HepG2 (cell line): Measurements from ENCODE around the gene USP2. TPM values are rescaled to one million over a fixed set of nuclear protein-coding genes. Genes with fewer than 3 reads are reported as not detected.

ENCODE experiments used
- ATAC-seq: fragments of 200-7000 bp; cut with Tn5 transposase; 3 replicates; pipeline ENCODE4 v1.9.1; 2020; ENCODE audit warnings: mild to moderate bottlenecking, moderate library complexity
- BruUV-seq: library from RNA; stranded (reverse); fragments of 400-500 nt; replicated peaks from 2 replicates; lab custom pipeline; 2021; lab: Mats Ljungman, UMichigan
- CTCF ChIA-PET: fragments of 300-600 bp; formaldehyde crosslinking; extraction: SDS; loops from one replicate; lab custom pipeline; 2021; ENCODE audit warnings: low total read pairs, inconsistent platforms, low intra/inter-chr PET ratio; lab: Yijun Ruan, JAX
- POLR2A ChIA-PET: fragments of 350-600 bp; sonication (Branson Sonifier 250); formaldehyde crosslinking; loops from one replicate; lab custom pipeline; 2020; ENCODE audit warnings: antibody characterized with exemption, inconsistent platforms; lab: Yijun Ruan, JAX
- DNase-seq: peaks from one replicate; pipeline ENCODE4 v3.0.0-alpha.2; 2015; ENCODE audit warnings: low spot score
- FAIRE-seq: peaks from 3 replicates; lab custom pipeline; 2011; peaks lifted over from hg19 to GRCh38; lab: Jason Lieb, UNC
- H2AFZ ChIP-seq: one replicate; pipeline ENCODE4 v1.6.1; 2011; ENCODE audit warnings: low read length, inconsistent platforms
- H3K27ac ChIP-seq: fragments of 300-600 bp; 3 replicates; pipeline ENCODE4 v1.8.0; 2011; ENCODE audit warnings: mixed run types, mild to moderate bottlenecking, mixed read lengths, low read length, inconsistent platforms; ENCODE audit not compliant: insufficient read depth; ENCODE audit errors: extremely low read length
- H3K27me3 ChIP-seq, 2 experiments: fragments of 200-600 bp in 1 of 2; 2 replicates in 1 of 2; 3 replicates in 1 of 2; pipeline versions ENCODE4 v1.6.0 to v1.8.0; 2011; ENCODE audit warnings: low read length in 2 of 2, mild to moderate bottlenecking in 2 of 2, moderate library complexity in 2 of 2, inconsistent platforms in 1 of 2; ENCODE audit not compliant: insufficient read depth in 2 of 2, control insufficient read depth in 1 of 2
- H3K36me3 ChIP-seq, 2 experiments: fragments of 200-600 bp in 1 of 2; replicated peaks in 1 of 2; 2 replicates in 1 of 2; 3 replicates in 1 of 2; pipeline versions ENCODE4 v1.5.1 to v1.8.0; 2011; ENCODE audit warnings: low read length in 2 of 2, inconsistent platforms in 1 of 2; ENCODE audit not compliant: insufficient read depth in 2 of 2, control insufficient read depth in 1 of 2
- H3K4me1 ChIP-seq: 2 replicates; pipeline ENCODE4 v1.5.1; 2012; ENCODE audit warnings: low read length, inconsistent platforms; ENCODE audit not compliant: insufficient read depth
- H3K4me2 ChIP-seq: 2 replicates; pipeline ENCODE4 v1.6.0; 2011; ENCODE audit warnings: low read depth, low read length, inconsistent platforms
- H3K4me3 ChIP-seq, 3 experiments: fragments of 200-600 bp in 1 of 3; sonication (generic), shearing (Covaris generic) in 1 of 3; replicated peaks in 1 of 3; 2 replicates each; pipeline ENCODE4 v1.5.1; 2011 to 2016; ENCODE audit warnings: low read length in 3 of 3, inconsistent platforms in 2 of 3, low read depth in 2 of 3, mild to moderate bottlenecking in 2 of 3, control low read depth in 1 of 3, mixed read lengths in 1 of 3; ENCODE audit not compliant: insufficient read depth in 1 of 3
- H3K79me2 ChIP-seq: one replicate; pipeline ENCODE4 v1.6.1; 2011; ENCODE audit warnings: low read length, inconsistent platforms; ENCODE audit not compliant: insufficient read depth
- H3K9ac ChIP-seq: 2 replicates; pipeline ENCODE4 v1.6.0; 2011; ENCODE audit warnings: mild to moderate bottlenecking, low read depth, low read length, inconsistent platforms; ENCODE audit not compliant: insufficient read depth
- H3K9me3 ChIP-seq: 2 replicates; pipeline ENCODE4 v1.5.1; 2012; ENCODE audit warnings: mild to moderate bottlenecking, low read length
- H4K20me1 ChIP-seq: 2 replicates; pipeline ENCODE4 v1.6.0; 2011; ENCODE audit warnings: inconsistent platforms, mild to moderate bottlenecking, low read length, moderate library complexity; ENCODE audit not compliant: insufficient read depth
- ARNTL ChIP-seq: sonication (generic); formaldehyde crosslinking; IDR thresholded peaks from 2 replicates; pipeline ENCODE4 v1.4.0; 2020; ENCODE audit warnings: mild to moderate bottlenecking, missing genetic modification reagents
- EP300 ChIP-seq, 3 experiments: sonication (generic) in 1 of 3; formaldehyde crosslinking in 1 of 3; IDR thresholded peaks; 2 replicates each; pipeline versions ENCODE4 v1.5.1 to v1.6.1; 2011 to 2020; ENCODE audit warnings: low read depth in 2 of 3, low read length in 2 of 3, borderline replicate concordance in 1 of 3, improper control_type of control experiment in 1 of 3, mild to moderate bottlenecking in 1 of 3, missing genetic modification reagents in 1 of 3, moderate library complexity in 1 of 3
- MIXL1 ChIP-seq: IDR thresholded peaks from 2 replicates; pipeline ENCODE4 v1.6.1; 2016
- REPIN1 ChIP-seq: sonication (generic); formaldehyde crosslinking; IDR thresholded peaks from 2 replicates; pipeline ENCODE4 v1.8.0; 2022; ENCODE audit warnings: missing genetic modification reagents, low read depth, mild to moderate bottlenecking, borderline replicate concordance
- SIN3B ChIP-seq: fragments of 150-350 bp; IDR thresholded peaks from 2 replicates; pipeline ENCODE4 v1.6.1; 2014; ENCODE audit warnings: low read length
- SP140L ChIP-seq: sonication (generic); formaldehyde crosslinking; IDR thresholded peaks from 2 replicates; pipeline ENCODE4 v1.4.0; 2020; ENCODE audit warnings: missing genetic modification reagents, borderline replicate concordance
- SRSF9 ChIP-seq: fragments of 200-400 bp; formaldehyde crosslinking; IDR thresholded peaks from 2 replicates; pipeline ENCODE4 v1.6.1; 2018; ENCODE audit warnings: borderline replicate concordance, mild to moderate bottlenecking, low read depth, low read length; ENCODE audit not compliant: insufficient read depth, poor library complexity, severe bottlenecking
- SSRP1 ChIP-seq: IDR thresholded peaks from 2 replicates; pipeline ENCODE4 v1.6.1; 2016; ENCODE audit warnings: control low read depth
- TCF7 ChIP-seq: sonication (generic); IDR thresholded peaks from 2 replicates; pipeline ENCODE4 v1.6.1; 2016; ENCODE audit warnings: antibody characterized with exemption, low read depth
- THYN1 ChIP-seq: sonication (generic); formaldehyde crosslinking; IDR thresholded peaks from 2 replicates; pipeline ENCODE4 v1.8.1; 2023; ENCODE audit warnings: low read depth, mild to moderate bottlenecking, moderate library complexity, missing genetic modification reagents, borderline replicate concordance
- ZBED4 ChIP-seq: sonication (generic); formaldehyde crosslinking; IDR thresholded peaks from 2 replicates; pipeline ENCODE4 v1.4.0; 2020; ENCODE audit warnings: missing genetic modification reagents, borderline replicate concordance
- ZNF557 ChIP-seq: sonication (generic); formaldehyde crosslinking; IDR thresholded peaks from 2 replicates; pipeline ENCODE4 v1.4.0; 2020; ENCODE audit warnings: missing genetic modification reagents
- WGBS: methylation state at CpG from one replicate; pipeline ENCODE4 v1.1.6; 2017; ENCODE audit warnings: low lambda C conversion rate; 5-methylcytosine and 5-hydroxymethylcytosine counted together
- in situ Hi-C: cut with HindIII; loops from 2 replicates; pipeline ENCODE4 v1.10.0; 2017; ENCODE audit warnings: low pct_unique_long_range_greater_than_20kb; ENCODE audit not compliant: extremely low pct_ligation_motif_present
- intact Hi-C: fragments of 100-400 bp; cut with micrococcal nuclease; formaldehyde crosslinking; loops from one replicate; pipeline ENCODE4 v1.10.0; 2022; ENCODE audit not compliant: unreplicated experiment
- polyA plus RNA-seq, 8 experiments: library from polyadenylated mRNA; depleted of rRNA in 3 of 8; stranded (reverse) in 7 of 8; unstranded in 1 of 8; fragments of >200 nt; fragmentation: Illumina TruSeq in 4 of 8; extraction: Trizol in 4 of 8; gene quantifications; 2 replicates each; pipeline versions ENCODE4 v1.2.1 to v1.2.3, GENCODE V29; 2011 to 2016; ENCODE audit warnings: low read depth in 4 of 8, missing spikeins in 1 of 8, mixed read lengths in 1 of 8; ENCODE audit not compliant: insufficient read depth in 1 of 8
- total RNA-seq, 5 experiments: library from RNA; depleted of rRNA; stranded (reverse); fragments of >200 nt; fragmentation: Illumina TruSeq; extraction: Trizol; gene quantifications; 2 replicates each; pipeline ENCODE4 v1.2.3, GENCODE V29; 2016; ENCODE audit warnings: low read depth in 1 of 5
- TF ChIP-seq, protein P1 (sequence below): sonication (generic); formaldehyde crosslinking; IDR thresholded peaks from 2 replicates; pipeline ENCODE4 v1.4.0; 2020; ENCODE audit warnings: missing genetic modification reagents

The USP2 gene
- total and polyA plus RNA-seq, 2 of the 13 experiments (the other 11 are each of a cell fraction or from before 2014, with no cell fraction given), result 2.5 to 6.0 TPM

DNA sequence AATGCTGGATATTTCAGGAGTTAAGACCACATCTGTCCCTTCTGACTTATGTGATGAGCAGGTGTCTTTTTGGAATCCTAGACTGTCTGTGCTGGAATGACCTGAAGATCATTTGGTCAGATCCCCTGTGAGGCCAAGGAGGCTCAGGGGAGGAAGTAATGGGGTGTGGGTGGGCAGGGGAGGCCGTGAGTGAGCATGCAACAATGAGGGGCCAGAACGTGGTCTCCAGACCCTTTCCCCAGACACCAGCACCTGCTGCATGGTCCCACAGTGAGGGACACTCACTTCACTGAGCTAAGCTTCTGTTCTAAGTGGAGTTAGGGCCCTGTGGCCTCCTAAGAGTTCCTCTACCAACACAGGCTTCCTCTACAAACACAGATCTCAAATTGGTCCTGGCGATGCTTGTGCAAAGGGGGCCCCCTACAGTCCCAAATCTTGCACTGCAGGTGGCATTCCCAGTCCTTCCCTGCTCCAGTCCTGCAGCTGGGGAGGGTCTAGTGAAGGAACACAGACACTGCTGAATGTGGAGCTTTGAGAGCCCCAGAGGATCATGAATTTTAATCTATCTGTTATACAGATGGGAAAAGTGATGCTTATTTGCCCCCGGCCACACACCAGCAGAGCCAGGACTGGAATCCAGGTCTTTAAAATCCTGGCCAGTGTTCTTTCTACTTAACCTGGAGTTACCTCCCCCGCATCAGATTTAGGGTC is 7.4 kb downstream of the USP2 start:
- no peak overlapping the region for H2AFZ ChIP-seq
- H3K4me1 ChIP-seq, result peaks cover 100% of the 10 kb centered on the region
- H3K4me2 ChIP-seq, result peak overlapping the region; percentile 83; the same call in 1 of the 2 replicates
- no peaks in the 10 kb centered on the region for H3K9me3 ChIP-seq
- ChIA-PET CTCF (interaction anchor here (1.0 to 1.8 kb wide), 6 partner anchors 17 to 101 kb away, joined by 3 to 17 read pairs (median 5); partner anchors contain the start of gene C1QTNF5), POLR2A (interaction anchor here (0.9 to 4.4 kb wide), 6 partner anchors 13 to 168 kb away, joined by 3 to 22 read pairs (median 4); partner anchors contain the start of genes CBL, MCAM and RNF26)
- WGBS, result 43% methylated on average over 2 of the region's 5 CpGs
- DNase-seq (peak; percentile 74), FAIRE-seq (peak; percentile 89), ATAC-seq (peak; percentile 55)
- no peaks in the 10 kb centered on the region for H4K20me1 ChIP-seq
- peaks cover 29% of the 10 kb centered on the region for H3K79me2 ChIP-seq
- in situ Hi-C loops, result loop anchor here (5.0 kb wide), 1 partner anchor 37 kb away; no protein-coding TSS in a partner anchor
- H3K9ac ChIP-seq, result no peak overlapping the region
- H3K27ac ChIP-seq, result no peak overlapping the region
- intact Hi-C loops, result loop anchor here (1.0 to 2.0 kb wide), 2 partner anchors 36 to 169 kb away; no protein-coding TSS in a partner anchor
- no peak overlapping the region for H3K4me3 ChIP-seq
- no TSS peak for BruUV-seq
- no peaks in the 10 kb centered on the region for H3K36me3 ChIP-seq
- H3K27me3 ChIP-seq, result no peaks in the 10 kb centered on the region
- TF ChIP-seq ZBED4 (CRISPR knock-in tag) (0 out of 2 replicates have a peak, but pooled peaks have one; percentile 41), SIN3B (no peak), SP140L (no peak), ZNF557 (CRISPR knock-in tag) (no peak), EP300 (IDR thresholded peaks at IDR 0.05; ENCODE audit: low read depth in 2 of 2, low read length in 2 of 2) (0 out of 4 replicates have a peak, but pooled peaks of 1 of the 2 experiments have one; percentile 9), EP300 (CRISPR knock-in tag; IDR thresholded peaks at IDR 0.05; ENCODE audit: borderline replicate concordance) (no peak), THYN1 (no peak), MIXL1 (CRISPR knock-in tag) (peak; percentile 61; the same call in 1 of the 2 replicates), REPIN1 (CRISPR knock-in tag) (no peak), ARNTL (no peak), SSRP1 (CRISPR knock-in tag) (0 out of 2 replicates have a peak, but pooled peaks have one; percentile 40), SRSF9 (no peak), TCF7 (no peak)
- TF ChIP-seq, protein P1, sequence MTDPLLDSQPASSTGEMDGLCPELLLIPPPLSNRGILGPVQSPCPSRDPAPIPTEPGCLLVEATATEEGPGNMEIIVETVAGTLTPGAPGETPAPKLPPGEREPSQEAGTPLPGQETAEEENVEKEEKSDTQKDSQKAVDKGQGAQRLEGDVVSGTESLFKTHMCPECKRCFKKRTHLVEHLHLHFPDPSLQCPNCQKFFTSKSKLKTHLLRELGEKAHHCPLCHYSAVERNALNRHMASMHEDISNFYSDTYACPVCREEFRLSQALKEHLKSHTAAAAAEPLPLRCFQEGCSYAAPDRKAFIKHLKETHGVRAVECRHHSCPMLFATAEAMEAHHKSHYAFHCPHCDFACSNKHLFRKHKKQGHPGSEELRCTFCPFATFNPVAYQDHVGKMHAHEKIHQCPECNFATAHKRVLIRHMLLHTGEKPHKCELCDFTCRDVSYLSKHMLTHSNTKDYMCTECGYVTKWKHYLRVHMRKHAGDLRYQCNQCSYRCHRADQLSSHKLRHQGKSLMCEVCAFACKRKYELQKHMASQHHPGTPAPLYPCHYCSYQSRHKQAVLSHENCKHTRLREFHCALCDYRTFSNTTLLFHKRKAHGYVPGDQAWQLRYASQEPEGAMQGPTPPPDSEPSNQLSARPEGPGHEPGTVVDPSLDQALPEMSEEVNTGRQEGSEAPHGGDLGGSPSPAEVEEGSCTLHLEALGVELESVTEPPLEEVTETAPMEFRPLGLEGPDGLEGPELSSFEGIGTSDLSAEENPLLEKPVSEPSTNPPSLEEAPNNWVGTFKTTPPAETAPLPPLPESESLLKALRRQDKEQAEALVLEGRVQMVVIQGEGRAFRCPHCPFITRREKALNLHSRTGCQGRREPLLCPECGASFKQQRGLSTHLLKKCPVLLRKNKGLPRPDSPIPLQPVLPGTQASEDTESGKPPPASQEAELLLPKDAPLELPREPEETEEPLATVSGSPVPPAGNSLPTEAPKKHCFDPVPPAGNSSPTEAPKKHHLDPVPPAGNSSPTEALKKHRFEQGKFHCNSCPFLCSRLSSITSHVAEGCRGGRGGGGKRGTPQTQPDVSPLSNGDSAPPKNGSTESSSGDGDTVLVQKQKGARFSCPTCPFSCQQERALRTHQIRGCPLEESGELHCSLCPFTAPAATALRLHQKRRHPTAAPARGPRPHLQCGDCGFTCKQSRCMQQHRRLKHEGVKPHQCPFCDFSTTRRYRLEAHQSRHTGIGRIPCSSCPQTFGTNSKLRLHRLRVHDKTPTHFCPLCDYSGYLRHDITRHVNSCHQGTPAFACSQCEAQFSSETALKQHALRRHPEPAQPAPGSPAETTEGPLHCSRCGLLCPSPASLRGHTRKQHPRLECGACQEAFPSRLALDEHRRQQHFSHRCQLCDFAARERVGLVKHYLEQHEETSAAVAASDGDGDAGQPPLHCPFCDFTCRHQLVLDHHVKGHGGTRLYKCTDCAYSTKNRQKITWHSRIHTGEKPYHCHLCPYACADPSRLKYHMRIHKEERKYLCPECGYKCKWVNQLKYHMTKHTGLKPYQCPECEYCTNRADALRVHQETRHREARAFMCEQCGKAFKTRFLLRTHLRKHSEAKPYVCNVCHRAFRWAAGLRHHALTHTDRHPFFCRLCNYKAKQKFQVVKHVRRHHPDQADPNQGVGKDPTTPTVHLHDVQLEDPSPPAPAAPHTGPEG, result no peak
